22Rv1 (cell line): ENCODE results near the gene APC2.

Experiments
- ZFX ChIP-seq: fragments of 450-650 bp; IDR thresholded peaks from 2 replicates; pipeline ENCODE4 v1.6.1; 2017; ENCODE audit warnings: antibody characterized with exemption, borderline replicate concordance
- TF ChIP-seq, protein P1 (sequence below): fragments of 450-650 bp; IDR thresholded peaks from 2 replicates; pipeline ENCODE4 v1.5.1; 2017; ENCODE audit warnings: mild to moderate bottlenecking

GRCh38 chr19:1410789-1411188, 39.1 kb upstream of the APC2 start:
- TF ChIP-seq, protein P1, sequence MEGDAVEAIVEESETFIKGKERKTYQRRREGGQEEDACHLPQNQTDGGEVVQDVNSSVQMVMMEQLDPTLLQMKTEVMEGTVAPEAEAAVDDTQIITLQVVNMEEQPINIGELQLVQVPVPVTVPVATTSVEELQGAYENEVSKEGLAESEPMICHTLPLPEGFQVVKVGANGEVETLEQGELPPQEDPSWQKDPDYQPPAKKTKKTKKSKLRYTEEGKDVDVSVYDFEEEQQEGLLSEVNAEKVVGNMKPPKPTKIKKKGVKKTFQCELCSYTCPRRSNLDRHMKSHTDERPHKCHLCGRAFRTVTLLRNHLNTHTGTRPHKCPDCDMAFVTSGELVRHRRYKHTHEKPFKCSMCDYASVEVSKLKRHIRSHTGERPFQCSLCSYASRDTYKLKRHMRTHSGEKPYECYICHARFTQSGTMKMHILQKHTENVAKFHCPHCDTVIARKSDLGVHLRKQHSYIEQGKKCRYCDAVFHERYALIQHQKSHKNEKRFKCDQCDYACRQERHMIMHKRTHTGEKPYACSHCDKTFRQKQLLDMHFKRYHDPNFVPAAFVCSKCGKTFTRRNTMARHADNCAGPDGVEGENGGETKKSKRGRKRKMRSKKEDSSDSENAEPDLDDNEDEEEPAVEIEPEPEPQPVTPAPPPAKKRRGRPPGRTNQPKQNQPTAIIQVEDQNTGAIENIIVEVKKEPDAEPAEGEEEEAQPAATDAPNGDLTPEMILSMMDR = no peak
- no peak for TF ChIP-seq ZFX
